ENCODE measurements around the gene DHX58. TPM values are rescaled to one million over a fixed set of nuclear protein-coding genes. Genes with fewer than 3 reads are reported as not detected.

Gene DHX58
- total RNA-seq, 1 experiment from 2014 or later = 9.7 TPM

- DNase-seq (ENCODE audit: low read depth, low spot score) = no peak
- CTCF ChIA-PET = no interaction called here
- Histone ChIP-seq H3K4me3 (ENCODE audit: low read depth in 2 of 2, low read length in 2 of 2) (no peak overlapping the region), H3K27ac (ENCODE audit: low read length) (no peak overlapping the region), H3K9me3 (ENCODE audit: control insufficient read depth, insufficient read depth, low read depth, low read length) (no peaks in the 10 kb centered on the region), H3K36me3 (ENCODE audit: control insufficient read depth, insufficient read depth, low read length) (no peaks in the 10 kb centered on the region), H3K4me1 (ENCODE audit: control insufficient read depth, insufficient read depth, low read length) (no peaks in the 10 kb centered on the region), H3K27me3 (ENCODE audit: control insufficient read depth, insufficient read depth, low read length) (no peaks in the 10 kb centered on the region)
- no peak for TF ChIP-seq SIN3A (IDR thresholded peaks at IDR 0.05; ENCODE audit: borderline replicate concordance, insufficient read depth, low read depth, low read length)
- TF ChIP-seq CTCF (IDR thresholded peaks at IDR 0.05) = no peak
- TF ChIP-seq REST (IDR thresholded peaks at IDR 0.05; ENCODE audit: insufficient read depth in 1 of 2, low read depth in 2 of 2, low read length in 1 of 2) = no peak
- TF ChIP-seq POLR2AphosphoS5 (IDR thresholded peaks at IDR 0.05; ENCODE audit: low read depth, low read length) = no peak
- TF ChIP-seq TCF7L2 (IDR thresholded peaks at IDR 0.05; ENCODE audit: low read depth, low read length) = no peak
- intact Hi-C loops (cut with micrococcal nuclease; ENCODE audit: unreplicated experiment) (no loop called here), in situ Hi-C loops (cut with HindIII; ENCODE audit: low pct_unique_long_range_greater_than_20kb, low sequenced_read_pairs) (no loop called here)
- POLR2A ChIA-PET = no interaction called here
- ATAC-seq = no peak
- BruUV-seq (replicated peaks) = no TSS peak
These were observed 34.0 kb downstream of the DHX58 start for GRCh38 chr17:42078396-42079043.

GRCh38 chr17:42077755-42078154, 34.8 kb downstream of the DHX58 start:
- ChIA-PET POLR2A (no interaction called here), CTCF (no interaction called here)
- no TSS peak for BruUV-seq (replicated peaks)
- Histone ChIP-seq H3K36me3 (ENCODE audit: control insufficient read depth, insufficient read depth, low read length) (no peaks in the 10 kb centered on the region), H3K27ac (ENCODE audit: low read length) (no peak overlapping the region), H3K4me1 (ENCODE audit: control insufficient read depth, insufficient read depth, low read length) (no peaks in the 10 kb centered on the region), H3K9me3 (ENCODE audit: control insufficient read depth, insufficient read depth, low read depth, low read length) (no peaks in the 10 kb centered on the region), H3K4me3 (ENCODE audit: low read depth in 2 of 2, low read length in 2 of 2) (no peak overlapping the region), H3K27me3 (ENCODE audit: control insufficient read depth, insufficient read depth, low read length) (no peaks in the 10 kb centered on the region)
- ATAC-seq = no peak
- intact Hi-C loops (cut with micrococcal nuclease; ENCODE audit: unreplicated experiment) (no loop called here), in situ Hi-C loops (cut with HindIII; ENCODE audit: low pct_unique_long_range_greater_than_20kb, low sequenced_read_pairs) (no loop called here)
- no peak for DNase-seq (ENCODE audit: low read depth, low spot score)
- TF ChIP-seq SIN3A (IDR thresholded peaks at IDR 0.05; ENCODE audit: borderline replicate concordance, insufficient read depth, low read depth, low read length) = no peak
- TF ChIP-seq TCF7L2 (IDR thresholded peaks at IDR 0.05; ENCODE audit: low read depth, low read length) = no peak
- no peak for TF ChIP-seq CTCF (IDR thresholded peaks at IDR 0.05)
- no peak for TF ChIP-seq POLR2AphosphoS5 (IDR thresholded peaks at IDR 0.05; ENCODE audit: low read depth, low read length)
- no peak for TF ChIP-seq REST (IDR thresholded peaks at IDR 0.05; ENCODE audit: insufficient read depth in 1 of 2, low read depth in 2 of 2, low read length in 1 of 2)
